ENCODE data around the gene PDS5A. TPM values are rescaled to one million over a fixed set of nuclear protein-coding genes. Genes with fewer than 3 reads are reported as not detected.

PDS5A gene
- total and polyA plus RNA-seq, 7 donors = 14.2 to 34.0 (median 29.2) TPM

- no peaks in the 10 kb centered on the region for H3K27me3 ChIP-seq (ENCODE audit: insufficient read depth in 3 of 3, low read length in 2 of 3)
- no peak for ATAC-seq
- TF ChIP-seq CTCF (IDR thresholded peaks at IDR 0.05) = no peak
- intact Hi-C loops (cut with DNase I) = no loop called here
- peaks cover 2 to 97% of the 10 kb centered on the region in 2 donors for H3K36me3 ChIP-seq (ENCODE audit: insufficient read depth in 1 of 2, low read depth in 1 of 2)
- DNase-seq = no peak
- 86 to 96% (median 92%) methylated on average over 3 of the region's 3 CpGs for WGBS, 3 donors
- no peaks in the 10 kb centered on the region for H3K4me1 ChIP-seq
- H3K4me3 ChIP-seq = no peak overlapping the region
- H3K27ac ChIP-seq = no peak overlapping the region
- H3K9me3 ChIP-seq = no peaks in the 10 kb centered on the region
Observed at GRCh38 chr4:39899291-39899690, 78.4 kb downstream of the PDS5A start.

GRCh38 chr4:39898015-39898414, 79.7 kb downstream of the PDS5A start:
- Histone ChIP-seq H3K9me3 (no peaks in the 10 kb centered on the region), H3K36me3 (ENCODE audit: insufficient read depth in 1 of 2, low read depth in 1 of 2) (peaks cover 7 to 100% of the 10 kb centered on the region in 2 donors), H3K4me1 (no peaks in the 10 kb centered on the region), H3K27me3 (ENCODE audit: insufficient read depth in 3 of 3, low read length in 2 of 3) (no peaks in the 10 kb centered on the region), H3K4me3 (no peak overlapping the region), H3K27ac (no peak overlapping the region)
- TF ChIP-seq CTCF (IDR thresholded peaks at IDR 0.05) = no peak
- no peak for DNase-seq
- ATAC-seq = no peak
- intact Hi-C loops (cut with DNase I) = no loop called here
- WGBS, 3 donors = 92 to 98% (median 97%) methylated on average over 1 of the region's 1 CpG

GRCh38 chr4:39893693-39894072, 84.0 kb downstream of the PDS5A start:
- no peak for DNase-seq
- Histone ChIP-seq H3K9me3 (no peaks in the 10 kb centered on the region), H3K4me3 (no peak overlapping the region), H3K4me1 (no peaks in the 10 kb centered on the region), H3K27me3 (ENCODE audit: insufficient read depth in 3 of 3, low read length in 2 of 3) (no peaks in the 10 kb centered on the region), H3K36me3 (ENCODE audit: insufficient read depth in 1 of 2, low read depth in 1 of 2) (peaks cover 11 to 95% of the 10 kb centered on the region in 2 donors), H3K27ac (no peak overlapping the region)
- ATAC-seq = no peak
- intact Hi-C loops (cut with DNase I) = no loop called here
- TF ChIP-seq CTCF (IDR thresholded peaks at IDR 0.05) = no peak
- WGBS, 3 donors = 95 to 99% (median 96%) methylated on average over 3 of the region's 3 CpGs

GRCh38 chr4:39892988-39893692, 84.6 kb downstream of the PDS5A start:
- no peaks in the 10 kb centered on the region for H3K4me1 ChIP-seq
- H3K27ac ChIP-seq = no peak overlapping the region
- no peaks in the 10 kb centered on the region for H3K9me3 ChIP-seq
- WGBS, 3 donors = 91 to 96% (median 93%) methylated on average over 5 of the region's 5 CpGs
- DNase-seq = no peak
- peaks cover 11 to 95% of the 10 kb centered on the region in 2 donors for H3K36me3 ChIP-seq (ENCODE audit: insufficient read depth in 1 of 2, low read depth in 1 of 2)
- no peak overlapping the region for H3K4me3 ChIP-seq
- no peaks in the 10 kb centered on the region for H3K27me3 ChIP-seq (ENCODE audit: insufficient read depth in 3 of 3, low read length in 2 of 3)
- no peak for ATAC-seq
- no peak for TF ChIP-seq CTCF (IDR thresholded peaks at IDR 0.05)
- intact Hi-C loops (cut with DNase I) = no loop called here

GRCh38 chr4:39889226-39889625, 88.5 kb downstream of the PDS5A start:
- WGBS, 3 donors = 75 to 90% (median 83%) methylated on average over 2 of the region's 2 CpGs
- Histone ChIP-seq H3K27ac (no peak overlapping the region), H3K4me1 (no peaks in the 10 kb centered on the region), H3K36me3 (ENCODE audit: insufficient read depth in 1 of 2, low read depth in 1 of 2) (peaks cover 9 to 82% of the 10 kb centered on the region in 2 donors), H3K27me3 (ENCODE audit: insufficient read depth in 3 of 3, low read length in 2 of 3) (no peaks in the 10 kb centered on the region), H3K9me3 (no peaks in the 10 kb centered on the region), H3K4me3 (no peak overlapping the region)
- DNase-seq (no peak), ATAC-seq (no peak)
- intact Hi-C loops (cut with DNase I) = loop anchor here in 1 of 2 donors (10.0 kb wide), 1 partner anchor 86 kb away; the partner anchor contains the start of gene PDS5A
- no peak for TF ChIP-seq CTCF (IDR thresholded peaks at IDR 0.05)
